Loucy (cell line): ENCODE results near the gene FDXR.

Experiments
- H2AFZ ChIP-seq: fragments of 200-600 bp; sonication (generic); 2 replicates; pipeline ENCODE4 v1.6.0; 2016; ENCODE audit warnings: antibody characterized with exemption, mild to moderate bottlenecking, low read length, moderate library complexity
- H3F3A ChIP-seq: fragments of 200-600 bp; 2 replicates; pipeline ENCODE4 v1.6.0; 2016; ENCODE audit warnings: antibody characterized with exemption, low read depth, mild to moderate bottlenecking
- H3K27me3 ChIP-seq: fragments of 200-600 bp; sonication (generic); 2 replicates; pipeline ENCODE4 v1.6.1; 2014; ENCODE audit warnings: low read length, mild to moderate bottlenecking; ENCODE audit not compliant: insufficient read depth, poor library complexity, severe bottlenecking
- H3K36me3 ChIP-seq: fragments of 200-600 bp; sonication (generic); 2 replicates; pipeline ENCODE4 v1.6.1; 2016; ENCODE audit warnings: low read length; ENCODE audit not compliant: insufficient read depth
- H3K4me1 ChIP-seq: fragments of 200-600 bp; sonication (generic); 2 replicates; pipeline ENCODE4 v1.5.1; 2014; ENCODE audit warnings: low read length, mild to moderate bottlenecking; ENCODE audit not compliant: insufficient read depth, poor library complexity, severe bottlenecking
- H3K4me2 ChIP-seq: fragments of 200-600 bp; sonication (generic); 2 replicates; pipeline ENCODE4 v1.6.0; 2014; ENCODE audit warnings: antibody characterized with exemption, low read length, low read depth, mild to moderate bottlenecking; ENCODE audit not compliant: poor library complexity, severe bottlenecking
- H3K4me3 ChIP-seq: fragments of 200-600 bp; sonication (generic); 2 replicates; pipeline ENCODE4 v1.5.1; 2014; ENCODE audit warnings: low read length, mild to moderate bottlenecking, mixed read lengths; ENCODE audit not compliant: poor library complexity, severe bottlenecking
- H3K79me2 ChIP-seq: fragments of 200-600 bp; sonication (generic); 2 replicates; pipeline ENCODE4 v1.6.1; 2014; ENCODE audit warnings: low read length; ENCODE audit not compliant: insufficient read depth
- H3K9ac ChIP-seq: fragments of 200-600 bp; sonication (generic); 2 replicates; pipeline ENCODE4 v1.6.0; 2014; ENCODE audit warnings: mild to moderate bottlenecking, low read depth, low read length, moderate library complexity; ENCODE audit not compliant: poor library complexity, severe bottlenecking
- H3K9me2 ChIP-seq: fragments of 200-600 bp; sonication (generic); replicated peaks from 2 replicates; pipeline ENCODE4 v1.6.1; 2016; ENCODE audit warnings: low read depth, low read length, mixed read lengths
- H3K9me3 ChIP-seq: fragments of 200-600 bp; sonication (generic); 2 replicates; pipeline ENCODE4 v1.6.1; 2014; ENCODE audit warnings: mild to moderate bottlenecking, antibody characterized with exemption, low read length, low read depth; ENCODE audit not compliant: insufficient read depth
- H4K20me1 ChIP-seq: fragments of 200-600 bp; sonication (generic); 2 replicates; pipeline ENCODE4 v1.6.0; 2014; ENCODE audit warnings: antibody characterized with exemption, low read length, mild to moderate bottlenecking; ENCODE audit not compliant: insufficient read depth, poor library complexity, severe bottlenecking
- EZH2phosphoT487 ChIP-seq: fragments of 200-600 bp; IDR thresholded peaks from 2 replicates; pipeline ENCODE4 v1.6.1; 2018; ENCODE audit warnings: antibody characterized with exemption, mild to moderate bottlenecking, moderate library complexity, borderline replicate concordance
- TF ChIP-seq, protein P1 (sequence below): fragments of 200-600 bp; sonication (generic); conservative IDR thresholded peaks from 2 replicates; pipeline ENCODE4 v1.5.1; 2014; ENCODE audit warnings: mild to moderate bottlenecking, antibody characterized with exemption, low read length

Gene FDXR

GRCh38 chr17:74903034-74903433 lies 30.2 kb upstream of the FDXR start:
- Histone ChIP-seq H3K79me2 (no peaks in the 10 kb centered on the region), H3K9me3 (no peaks in the 10 kb centered on the region), H3K4me3 (no peak overlapping the region), H4K20me1 (no peaks in the 10 kb centered on the region), H3K4me2 (no peak overlapping the region), H3K27me3 (no peaks in the 10 kb centered on the region), H3K9ac (no peak overlapping the region), H3F3A (no peaks in the 10 kb centered on the region), H3K4me1 (no peaks in the 10 kb centered on the region), H2AFZ (no peak overlapping the region), H3K36me3 (no peaks in the 10 kb centered on the region), H3K9me2 (no peaks in the 10 kb centered on the region)
- no peak for TF ChIP-seq EZH2phosphoT487
- TF ChIP-seq, protein P1, sequence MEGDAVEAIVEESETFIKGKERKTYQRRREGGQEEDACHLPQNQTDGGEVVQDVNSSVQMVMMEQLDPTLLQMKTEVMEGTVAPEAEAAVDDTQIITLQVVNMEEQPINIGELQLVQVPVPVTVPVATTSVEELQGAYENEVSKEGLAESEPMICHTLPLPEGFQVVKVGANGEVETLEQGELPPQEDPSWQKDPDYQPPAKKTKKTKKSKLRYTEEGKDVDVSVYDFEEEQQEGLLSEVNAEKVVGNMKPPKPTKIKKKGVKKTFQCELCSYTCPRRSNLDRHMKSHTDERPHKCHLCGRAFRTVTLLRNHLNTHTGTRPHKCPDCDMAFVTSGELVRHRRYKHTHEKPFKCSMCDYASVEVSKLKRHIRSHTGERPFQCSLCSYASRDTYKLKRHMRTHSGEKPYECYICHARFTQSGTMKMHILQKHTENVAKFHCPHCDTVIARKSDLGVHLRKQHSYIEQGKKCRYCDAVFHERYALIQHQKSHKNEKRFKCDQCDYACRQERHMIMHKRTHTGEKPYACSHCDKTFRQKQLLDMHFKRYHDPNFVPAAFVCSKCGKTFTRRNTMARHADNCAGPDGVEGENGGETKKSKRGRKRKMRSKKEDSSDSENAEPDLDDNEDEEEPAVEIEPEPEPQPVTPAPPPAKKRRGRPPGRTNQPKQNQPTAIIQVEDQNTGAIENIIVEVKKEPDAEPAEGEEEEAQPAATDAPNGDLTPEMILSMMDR = no peak

DNA sequence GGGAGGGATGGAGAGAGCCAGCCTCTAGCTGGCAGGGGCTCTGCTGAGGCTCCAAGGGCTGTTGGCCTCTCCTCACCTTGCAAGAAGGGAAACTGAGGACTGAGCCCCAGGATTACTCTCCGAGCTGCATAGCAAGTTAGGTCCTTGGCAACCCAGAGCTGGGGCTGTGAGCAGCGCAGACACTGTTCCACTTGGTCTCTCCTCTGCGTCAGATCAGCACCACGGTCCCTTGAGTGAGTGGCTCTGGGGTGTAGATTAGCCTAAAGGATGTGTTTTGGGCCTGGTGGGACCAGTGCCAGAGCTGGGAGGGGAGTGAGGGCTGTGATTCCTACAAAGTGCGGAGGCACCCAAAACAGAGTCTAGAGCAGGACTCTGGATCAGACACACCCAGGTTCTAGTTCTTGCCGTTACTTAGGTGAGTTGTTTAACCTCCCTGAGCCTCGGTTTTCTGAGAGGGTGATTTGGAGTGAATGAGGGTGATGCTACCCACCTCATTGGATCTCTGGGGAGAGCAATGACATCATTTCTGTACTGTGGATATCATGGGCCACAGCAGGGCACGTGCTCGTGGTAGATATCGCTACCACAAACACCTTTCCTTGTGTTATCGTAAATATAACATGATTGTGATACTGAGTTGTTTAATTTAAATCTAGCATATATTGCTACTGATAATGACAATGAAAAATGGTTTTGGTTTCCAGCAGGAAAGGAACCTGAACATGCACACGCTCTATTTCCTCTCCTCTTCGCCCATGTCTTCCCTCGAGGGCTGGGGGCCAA lies 28.8 kb upstream of the FDXR start:
- no peak for TF ChIP-seq EZH2phosphoT487
- TF ChIP-seq, protein P1 = no peak
- H3K27me3 ChIP-seq = no peaks in the 10 kb centered on the region

GRCh38 chr17:74900208-74900607 lies 27.4 kb upstream of the FDXR start:
- no peaks in the 10 kb centered on the region for H4K20me1 ChIP-seq
- no peaks in the 10 kb centered on the region for H3K9me3 ChIP-seq
- H3K4me3 ChIP-seq = no peak overlapping the region
- no peak overlapping the region for H2AFZ ChIP-seq
- no peak overlapping the region for H3K9ac ChIP-seq
- no peaks in the 10 kb centered on the region for H3K27me3 ChIP-seq
- H3K79me2 ChIP-seq = no peaks in the 10 kb centered on the region
- TF ChIP-seq EZH2phosphoT487 = no peak
- TF ChIP-seq, protein P1 = no peak
- H3K9me2 ChIP-seq = no peaks in the 10 kb centered on the region
- no peaks in the 10 kb centered on the region for H3K4me1 ChIP-seq
- no peak overlapping the region for H3K4me2 ChIP-seq
- H3F3A ChIP-seq = no peaks in the 10 kb centered on the region
- H3K36me3 ChIP-seq = no peaks in the 10 kb centered on the region

More for the DNA sequence above, 28.8 kb upstream of the FDXR start:
- H2AFZ ChIP-seq = no peak overlapping the region
- no peaks in the 10 kb centered on the region for H3F3A ChIP-seq
- no peak overlapping the region for H3K4me3 ChIP-seq
- H3K9ac ChIP-seq = no peak overlapping the region
- no peak overlapping the region for H3K4me2 ChIP-seq
- no peaks in the 10 kb centered on the region for H3K9me3 ChIP-seq
- no peaks in the 10 kb centered on the region for H3K79me2 ChIP-seq
- no peaks in the 10 kb centered on the region for H3K36me3 ChIP-seq
- H3K4me1 ChIP-seq = no peaks in the 10 kb centered on the region
- H4K20me1 ChIP-seq = no peaks in the 10 kb centered on the region
- no peaks in the 10 kb centered on the region for H3K9me2 ChIP-seq
